ENCODE measurements around the gene GOLIM4.
A peak's percentile ranks its signal among the peaks of the same experiment; 100 is the strongest.

GRCh38 chr3:168047190-168047795 lies 48.4 kb downstream of the GOLIM4 start:
- TF ChIP-seq CTCF (conservative IDR thresholded peaks at IDR 0.05 in 1 of 2, IDR thresholded peaks at IDR 0.05 in 1 of 2; ENCODE audit: extremely low read depth in 1 of 2, insufficient read depth in 1 of 2, low read depth in 1 of 2, low read length in 2 of 2): peak; percentile 83 to 85
- TF ChIP-seq EZH2 (IDR thresholded peaks at IDR 0.05; ENCODE audit: borderline replicate concordance, low read length): no peak
